ENCODE data around the gene IKZF2. TPM values are rescaled to one million over a fixed set of nuclear protein-coding genes. Genes with fewer than 3 reads are reported as not detected.

Gene IKZF2
- total RNA-seq, 1 experiment from 2014 or later = 1.6 TPM

- H2AFZ ChIP-seq (ENCODE audit: low read depth, low read length, poor library complexity, severe bottlenecking) = no peak overlapping the region
- no peak for TF ChIP-seq SRF (IDR thresholded peaks at IDR 0.05; ENCODE audit: low read depth)
- no peak for TF ChIP-seq ELF1 (IDR thresholded peaks at IDR 0.05; ENCODE audit: borderline replicate concordance, low read depth)
- no peak for TF ChIP-seq ZFX (IDR thresholded peaks at IDR 0.05)
- TF ChIP-seq POLR2A (IDR thresholded peaks at IDR 0.05; ENCODE audit: borderline replicate concordance, extremely low read depth, insufficient read depth, insufficient read length) = no peak
- no peak for TF ChIP-seq EGR1 (IDR thresholded peaks at IDR 0.05; ENCODE audit: low read depth)
- no peak for TF ChIP-seq SIN3A (IDR thresholded peaks at IDR 0.05; ENCODE audit: low read depth)
- no peak for TF ChIP-seq ZNF274 (IDR thresholded peaks at IDR 0.05; ENCODE audit: low read depth, low read length)
- TF ChIP-seq YY1 (IDR thresholded peaks at IDR 0.05; ENCODE audit: extremely low read depth, insufficient replicate concordance, low read depth, low read length) = no peak
- no peak for TF ChIP-seq CTCF (IDR thresholded peaks at IDR 0.05 in 2 of 3, conservative IDR thresholded peaks at IDR 0.05 in 1 of 3; ENCODE audit: borderline replicate concordance in 1 of 3, insufficient read depth in 1 of 3, low read depth in 2 of 3, low read length in 2 of 3)
- no peak for TF ChIP-seq POLR2AphosphoS5 (IDR thresholded peaks at IDR 0.05; ENCODE audit: low read depth, low read length)
- no peak for TF ChIP-seq RAD21 (IDR thresholded peaks at IDR 0.05; ENCODE audit: low read depth)
- H3K4me2 ChIP-seq (ENCODE audit: low read length) = no peak overlapping the region
- no peak overlapping the region for H3K4me3 ChIP-seq (replicated peaks in 1 of 2; ENCODE audit: low read depth in 1 of 2, low read length in 2 of 2)
- no TSS peak for BruUV-seq (replicated peaks)
- DNase-seq (ENCODE audit: low read depth, low spot score) = no peak
- ChIA-PET CTCF (no interaction called here), RAD21 (ENCODE audit: low non-redundant PET in 1 of 2, low total read pairs in 2 of 2, uncharacterized antibody in 2 of 2, unreplicated experiment in 2 of 2) (no interaction called here), POLR2A (no interaction called here)
- ATAC-seq = no peak
- no peaks in the 10 kb centered on the region for H3K36me3 ChIP-seq (ENCODE audit: control insufficient read depth in 1 of 2, insufficient read depth in 2 of 2, low read length in 2 of 2)
- no peak overlapping the region for H3K27ac ChIP-seq (ENCODE audit: low read depth, low read length)
- intact Hi-C loops (cut with micrococcal nuclease) = loop anchor here (5.0 kb wide), 1 partner anchor 48 kb away; no protein-coding TSS in a partner anchor
- H3K79me2 ChIP-seq (ENCODE audit: insufficient read depth, low read length) = no peaks in the 10 kb centered on the region
- H3K4me1 ChIP-seq (ENCODE audit: control insufficient read depth in 1 of 2, insufficient read depth in 2 of 2, low read length in 2 of 2) = no peaks in the 10 kb centered on the region
- no peaks in the 10 kb centered on the region for H3K9me3 ChIP-seq (ENCODE audit: control insufficient read depth in 1 of 2, insufficient read depth in 1 of 2, low read depth in 1 of 2, low read length in 2 of 2)
- no peaks in the 10 kb centered on the region for H3K9me2 ChIP-seq (ENCODE audit: insufficient read depth)
- no peak overlapping the region for H3K9ac ChIP-seq (ENCODE audit: low read length)
- H3K27me3 ChIP-seq (ENCODE audit: insufficient read depth, low read length) = no peaks in the 10 kb centered on the region
- no peaks in the 10 kb centered on the region for H4K20me1 ChIP-seq (ENCODE audit: insufficient read depth)
These were observed 176.7 kb downstream of the IKZF2 start for GRCh38 chr2:212974692-212975091.
